ENCODE results near the gene ALDH2. TPM values are rescaled to one million over a fixed set of nuclear protein-coding genes. Genes with fewer than 3 reads are reported as not detected.
"Not testable (repeated sequence)": the region's sequence is repeated elsewhere in the genome, so short reads cannot be mapped to it uniquely, and the experiment has no call there.

Gene ALDH2
- total and polyA plus RNA-seq, 2 donors (not counting 1 experiment from before 2014, with no cell fraction given): 27.7 to 53.7 TPM

- Histone ChIP-seq H3K4me1 (ENCODE audit: control insufficient read depth, extremely low read depth, insufficient read depth, low read length) (no peaks in the 10 kb centered on the region), H3K36me3 (ENCODE audit: control insufficient read depth, insufficient read depth, low read length) (no peaks in the 10 kb centered on the region), H2AFZ (ENCODE audit: low read length) (no peak overlapping the region), H3K27me3 (ENCODE audit: control insufficient read depth, insufficient read depth, low read length) (no peaks in the 10 kb centered on the region), H3K4me3 (replicated peaks in 1 of 4; ENCODE audit: control extremely low read depth in 1 of 4, insufficient read depth in 1 of 4, low read depth in 3 of 4, low read length in 4 of 4) (no peak overlapping the region), H3K9me3 (ENCODE audit: control insufficient read depth, insufficient read depth, low read depth, low read length) (no peaks in the 10 kb centered on the region), H3K9ac (ENCODE audit: insufficient read depth, low read length) (no peak overlapping the region), H3K4me2 (ENCODE audit: extremely low read depth, insufficient read depth, low read length) (no peak overlapping the region), H3K79me2 (ENCODE audit: control insufficient read depth, insufficient read depth, low read length) (no peaks in the 10 kb centered on the region), H3K27ac (ENCODE audit: insufficient read depth, low read length) (no peak overlapping the region), H4K20me1 (ENCODE audit: control insufficient read depth, extremely low read depth, insufficient read depth, low read length) (no peaks in the 10 kb centered on the region)
- no peak for TF ChIP-seq CTCF (conservative IDR thresholded peaks at IDR 0.05 in 1 of 2, IDR thresholded peaks at IDR 0.05 in 1 of 2; ENCODE audit: low read depth in 1 of 2, low read length in 2 of 2)
- TF ChIP-seq EZH2 (IDR thresholded peaks at IDR 0.05; ENCODE audit: low read length, missing control alignments): no peak
- no peak for DNase-seq (ENCODE audit: low read depth in 2 of 2)
Observed at GRCh38 chr12:111807232-111807631, 40.5 kb downstream of the ALDH2 start.

- H3K27me3 ChIP-seq (ENCODE audit: control insufficient read depth, insufficient read depth, low read length): no peaks in the 10 kb centered on the region
- peak; percentile 72 to 91 for DNase-seq (ENCODE audit: low read depth in 2 of 2)
- no peak overlapping the region for H3K9ac ChIP-seq (ENCODE audit: insufficient read depth, low read length)
- H3K79me2 ChIP-seq (ENCODE audit: control insufficient read depth, insufficient read depth, low read length): no peaks in the 10 kb centered on the region
- no peaks in the 10 kb centered on the region for H3K9me3 ChIP-seq (ENCODE audit: control insufficient read depth, insufficient read depth, low read depth, low read length)
- no peaks in the 10 kb centered on the region for H3K4me1 ChIP-seq (ENCODE audit: control insufficient read depth, extremely low read depth, insufficient read depth, low read length)
- H4K20me1 ChIP-seq (ENCODE audit: control insufficient read depth, extremely low read depth, insufficient read depth, low read length): no peaks in the 10 kb centered on the region
- no peak overlapping the region for H3K4me2 ChIP-seq (ENCODE audit: extremely low read depth, insufficient read depth, low read length)
- no peak overlapping the region for H3K27ac ChIP-seq (ENCODE audit: insufficient read depth, low read length)
- no peak for TF ChIP-seq EZH2 (IDR thresholded peaks at IDR 0.05; ENCODE audit: low read length, missing control alignments)
- peak; percentile 83 to 87 for TF ChIP-seq CTCF (conservative IDR thresholded peaks at IDR 0.05 in 1 of 2, IDR thresholded peaks at IDR 0.05 in 1 of 2; ENCODE audit: low read depth in 1 of 2, low read length in 2 of 2)
- H2AFZ ChIP-seq (ENCODE audit: low read length): no peak overlapping the region
- no peak overlapping the region for H3K4me3 ChIP-seq (replicated peaks in 1 of 4; ENCODE audit: control extremely low read depth in 1 of 4, insufficient read depth in 1 of 4, low read depth in 3 of 4, low read length in 4 of 4)
- no peaks in the 10 kb centered on the region for H3K36me3 ChIP-seq (ENCODE audit: control insufficient read depth, insufficient read depth, low read length)
Observed at GRCh38 chr12:111812881-111813741, 46.4 kb downstream of the ALDH2 start.

GRCh38 chr12:111816065-111816615, 49.4 kb downstream of the ALDH2 start:
- H3K4me1 ChIP-seq (ENCODE audit: control insufficient read depth, extremely low read depth, insufficient read depth, low read length): no peaks in the 10 kb centered on the region
- DNase-seq (ENCODE audit: low read depth in 2 of 2): no peak
- H3K27ac ChIP-seq (ENCODE audit: insufficient read depth, low read length): no peak overlapping the region
- H3K27me3 ChIP-seq (ENCODE audit: control insufficient read depth, insufficient read depth, low read length): peaks cover 4% of the 10 kb centered on the region
- no peaks in the 10 kb centered on the region for H3K9me3 ChIP-seq (ENCODE audit: control insufficient read depth, insufficient read depth, low read depth, low read length)
- H3K79me2 ChIP-seq (ENCODE audit: control insufficient read depth, insufficient read depth, low read length): no peaks in the 10 kb centered on the region
- H3K4me2 ChIP-seq (ENCODE audit: extremely low read depth, insufficient read depth, low read length): no peak overlapping the region
- TF ChIP-seq EZH2 (IDR thresholded peaks at IDR 0.05; ENCODE audit: low read length, missing control alignments) (no peak), CTCF (conservative IDR thresholded peaks at IDR 0.05 in 1 of 2, IDR thresholded peaks at IDR 0.05 in 1 of 2; ENCODE audit: low read depth in 1 of 2, low read length in 2 of 2) (no peak)
- no peaks in the 10 kb centered on the region for H3K36me3 ChIP-seq (ENCODE audit: control insufficient read depth, insufficient read depth, low read length)
- H3K4me3 ChIP-seq (replicated peaks in 1 of 4; ENCODE audit: control extremely low read depth in 1 of 4, insufficient read depth in 1 of 4, low read depth in 3 of 4, low read length in 4 of 4): no peak overlapping the region
- no peak overlapping the region for H2AFZ ChIP-seq (ENCODE audit: low read length)
- H4K20me1 ChIP-seq (ENCODE audit: control insufficient read depth, extremely low read depth, insufficient read depth, low read length): no peaks in the 10 kb centered on the region
- H3K9ac ChIP-seq (ENCODE audit: insufficient read depth, low read length): no peak overlapping the region

DNA sequence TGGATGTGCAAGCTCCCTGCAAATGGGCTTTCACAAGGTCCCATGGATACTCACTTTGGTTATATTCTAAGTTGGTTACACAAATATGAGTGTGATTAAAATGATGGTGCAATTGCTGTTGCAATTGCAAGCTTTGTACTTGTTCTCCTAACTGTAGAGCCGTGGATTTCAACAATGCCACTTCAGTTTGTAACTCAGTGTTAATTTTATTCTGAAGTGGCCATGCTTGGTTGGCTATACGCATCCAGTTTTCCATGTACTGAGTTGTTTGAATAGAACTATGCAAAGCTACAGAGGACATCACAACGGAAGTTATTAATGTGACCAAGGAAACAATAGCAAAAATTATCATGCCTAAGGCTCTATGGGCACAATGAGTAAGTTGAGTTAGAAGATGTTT, 50.2 kb downstream of the ALDH2 start:
- not testable (repeated sequence) for H3K27ac ChIP-seq (ENCODE audit: insufficient read depth, low read length); H3K4me1 ChIP-seq (ENCODE audit: control insufficient read depth, extremely low read depth, insufficient read depth, low read length); H3K4me2 ChIP-seq (ENCODE audit: extremely low read depth, insufficient read depth, low read length); H3K79me2 ChIP-seq (ENCODE audit: control insufficient read depth, insufficient read depth, low read length); H2AFZ ChIP-seq (ENCODE audit: low read length); H4K20me1 ChIP-seq (ENCODE audit: control insufficient read depth, extremely low read depth, insufficient read depth, low read length); H3K36me3 ChIP-seq (ENCODE audit: control insufficient read depth, insufficient read depth, low read length); H3K9ac ChIP-seq (ENCODE audit: insufficient read depth, low read length); DNase-seq (ENCODE audit: low read depth in 2 of 2); H3K4me3 ChIP-seq (replicated peaks in 1 of 4; ENCODE audit: control extremely low read depth in 1 of 4, insufficient read depth in 1 of 4, low read depth in 3 of 4, low read length in 4 of 4); H3K27me3 ChIP-seq (ENCODE audit: control insufficient read depth, insufficient read depth, low read length); H3K9me3 ChIP-seq (ENCODE audit: control insufficient read depth, insufficient read depth, low read depth, low read length)
